ENCODE results near the gene NMD3.
A peak's percentile ranks its signal among the peaks of the same experiment; 100 is the strongest.

NMD3 gene

DNA sequence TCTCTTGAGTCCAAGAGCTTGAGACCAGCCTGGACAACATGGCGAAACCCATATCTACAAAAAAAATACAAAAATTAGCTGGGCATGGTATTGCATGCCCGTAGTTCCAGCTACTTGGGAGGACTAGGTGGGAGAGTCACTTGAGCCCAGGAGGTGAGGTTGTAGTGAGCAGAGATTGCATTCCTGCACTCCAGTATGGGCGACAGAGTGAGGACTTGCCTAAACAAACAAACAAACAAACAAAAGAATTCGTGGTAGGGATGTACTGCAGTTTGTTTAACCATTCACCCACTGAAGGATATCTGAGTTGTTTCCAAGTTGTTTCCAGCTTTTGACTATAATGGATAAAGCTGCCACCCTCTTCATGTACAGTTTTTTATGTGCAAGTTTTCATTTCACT is 7.5 kb upstream of the NMD3 start:
- TF ChIP-seq, protein P1, sequence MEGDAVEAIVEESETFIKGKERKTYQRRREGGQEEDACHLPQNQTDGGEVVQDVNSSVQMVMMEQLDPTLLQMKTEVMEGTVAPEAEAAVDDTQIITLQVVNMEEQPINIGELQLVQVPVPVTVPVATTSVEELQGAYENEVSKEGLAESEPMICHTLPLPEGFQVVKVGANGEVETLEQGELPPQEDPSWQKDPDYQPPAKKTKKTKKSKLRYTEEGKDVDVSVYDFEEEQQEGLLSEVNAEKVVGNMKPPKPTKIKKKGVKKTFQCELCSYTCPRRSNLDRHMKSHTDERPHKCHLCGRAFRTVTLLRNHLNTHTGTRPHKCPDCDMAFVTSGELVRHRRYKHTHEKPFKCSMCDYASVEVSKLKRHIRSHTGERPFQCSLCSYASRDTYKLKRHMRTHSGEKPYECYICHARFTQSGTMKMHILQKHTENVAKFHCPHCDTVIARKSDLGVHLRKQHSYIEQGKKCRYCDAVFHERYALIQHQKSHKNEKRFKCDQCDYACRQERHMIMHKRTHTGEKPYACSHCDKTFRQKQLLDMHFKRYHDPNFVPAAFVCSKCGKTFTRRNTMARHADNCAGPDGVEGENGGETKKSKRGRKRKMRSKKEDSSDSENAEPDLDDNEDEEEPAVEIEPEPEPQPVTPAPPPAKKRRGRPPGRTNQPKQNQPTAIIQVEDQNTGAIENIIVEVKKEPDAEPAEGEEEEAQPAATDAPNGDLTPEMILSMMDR (IDR thresholded peaks at IDR 0.05; ENCODE audit: insufficient read depth, low read depth, low read length, missing control alignments) = no peak
- H3K4me3 ChIP-seq (ENCODE audit: low read depth, low read length) = no peak overlapping the region
- no peak for DNase-seq (ENCODE audit: low read depth)

GRCh38 chr3:161215185-161215584 is 5.9 kb upstream of the NMD3 start:
- no peak overlapping the region for H3K4me3 ChIP-seq (ENCODE audit: low read depth, low read length)
- TF ChIP-seq, protein P1 (IDR thresholded peaks at IDR 0.05; ENCODE audit: insufficient read depth, low read depth, low read length, missing control alignments) = no peak
- no peak for DNase-seq (ENCODE audit: low read depth)

DNA sequence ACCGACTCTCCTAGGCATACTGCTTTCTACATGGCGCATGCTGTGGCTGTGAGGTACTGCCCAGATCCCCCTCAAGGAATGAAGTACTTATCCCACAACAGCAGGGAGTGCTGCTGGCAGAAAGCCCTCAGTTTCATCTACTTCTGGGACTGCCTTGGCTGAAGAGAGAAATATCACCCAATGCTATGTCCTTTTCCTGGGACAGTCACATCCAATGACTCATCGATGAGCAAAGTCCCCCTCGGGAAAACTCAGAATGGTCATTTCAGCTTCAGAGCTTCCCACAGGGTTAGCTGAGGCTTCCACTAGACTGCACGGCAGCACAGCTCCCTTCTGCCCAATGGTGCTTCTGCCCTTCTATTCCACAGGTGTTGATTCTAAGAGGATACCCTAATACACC is 3.6 kb upstream of the NMD3 start:
- DNase-seq (ENCODE audit: low read depth) = no peak
- TF ChIP-seq, protein P1 (IDR thresholded peaks at IDR 0.05; ENCODE audit: insufficient read depth, low read depth, low read length, missing control alignments) = no peak
- H3K4me3 ChIP-seq (ENCODE audit: low read depth, low read length) = no peak overlapping the region

DNA sequence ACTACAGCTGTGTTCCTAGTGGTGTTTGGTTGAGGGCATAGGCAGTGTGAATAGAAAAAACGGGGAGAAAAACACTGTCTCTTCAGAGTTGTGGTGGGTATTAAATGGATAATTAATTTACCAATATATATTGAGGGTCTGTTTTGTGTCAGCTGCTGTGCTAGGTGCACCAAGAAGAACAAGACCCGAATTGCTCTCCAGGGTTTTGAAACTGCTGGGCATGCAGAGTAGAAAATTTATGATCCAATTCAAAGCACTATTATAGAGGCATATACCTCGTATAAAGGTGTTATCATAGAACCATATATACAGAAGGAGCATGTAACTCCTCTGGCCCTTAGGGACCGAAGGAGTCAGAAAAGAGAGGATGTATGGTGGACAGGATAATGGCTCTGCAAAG is 1.6 kb upstream of the NMD3 start:
- TF ChIP-seq, protein P1 (IDR thresholded peaks at IDR 0.05; ENCODE audit: insufficient read depth, low read depth, low read length, missing control alignments) = no peak
- no peak for DNase-seq (ENCODE audit: low read depth)
- H3K4me3 ChIP-seq (ENCODE audit: low read depth, low read length) = no peak overlapping the region

- H3K4me3 ChIP-seq (ENCODE audit: low read depth, low read length) = peak overlapping the region; percentile 100
- TF ChIP-seq, protein P1 (IDR thresholded peaks at IDR 0.05; ENCODE audit: insufficient read depth, low read depth, low read length, missing control alignments) = no peak
- peak; percentile 50 for DNase-seq (ENCODE audit: low read depth)
Observed at GRCh38 chr3:161221806-161222600, 892 bp downstream of the NMD3 start.

DNA sequence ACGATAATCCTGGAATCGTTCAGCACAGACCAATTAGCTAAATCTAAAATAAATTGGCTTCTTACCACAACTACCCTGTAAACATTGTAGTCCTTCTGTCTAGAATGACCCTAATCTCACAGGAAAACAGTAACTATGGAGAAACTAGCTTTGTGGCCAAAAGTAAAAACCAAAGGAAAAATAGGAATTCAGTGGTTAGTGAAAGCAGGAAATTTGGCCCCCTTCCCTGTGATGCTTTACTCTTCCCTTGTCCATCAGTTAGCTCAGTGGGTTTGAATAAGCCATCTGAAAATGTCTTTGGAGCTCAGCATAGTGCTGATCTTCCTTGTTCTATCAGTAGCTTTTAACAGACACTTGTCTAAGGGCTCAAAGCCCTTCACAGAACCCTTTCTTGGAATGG is 1.6 kb downstream of the NMD3 start:
- TF ChIP-seq, protein P1 (IDR thresholded peaks at IDR 0.05; ENCODE audit: insufficient read depth, low read depth, low read length, missing control alignments) = no peak
- peak overlapping the region; percentile 100 for H3K4me3 ChIP-seq (ENCODE audit: low read depth, low read length)
- no peak for DNase-seq (ENCODE audit: low read depth)

GRCh38 chr3:161224786-161225185 is 3.7 kb downstream of the NMD3 start:
- no peak for DNase-seq (ENCODE audit: low read depth)
- TF ChIP-seq, protein P1 (IDR thresholded peaks at IDR 0.05; ENCODE audit: insufficient read depth, low read depth, low read length, missing control alignments) = no peak
- no peak overlapping the region for H3K4me3 ChIP-seq (ENCODE audit: low read depth, low read length)
